ENCODE measurements around the gene DMAC2L.

Gene DMAC2L

DNA sequence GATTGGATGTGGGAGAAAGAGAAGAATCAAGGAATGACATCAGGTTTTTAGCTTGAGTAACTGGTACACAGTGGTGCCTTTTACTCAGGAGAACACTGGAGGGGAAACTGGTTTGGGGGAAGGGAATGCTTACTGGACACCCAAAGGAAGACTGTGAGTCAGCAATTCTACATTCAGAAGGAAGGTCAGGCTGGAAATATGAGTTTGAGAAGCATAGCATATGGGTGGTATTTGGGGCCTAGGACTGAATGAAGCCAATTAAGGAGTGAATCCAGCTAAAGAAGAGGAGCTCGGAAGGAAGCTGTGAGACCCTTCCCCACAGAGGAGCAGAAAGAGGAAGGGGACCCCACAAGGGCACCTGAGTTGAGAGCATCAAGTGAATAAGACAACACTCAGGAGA, 35.4 kb downstream of the DMAC2L start:
- no peaks in the 10 kb centered on the region for H3K79me1 ChIP-seq (ENCODE audit: low read depth, low read length)

DNA sequence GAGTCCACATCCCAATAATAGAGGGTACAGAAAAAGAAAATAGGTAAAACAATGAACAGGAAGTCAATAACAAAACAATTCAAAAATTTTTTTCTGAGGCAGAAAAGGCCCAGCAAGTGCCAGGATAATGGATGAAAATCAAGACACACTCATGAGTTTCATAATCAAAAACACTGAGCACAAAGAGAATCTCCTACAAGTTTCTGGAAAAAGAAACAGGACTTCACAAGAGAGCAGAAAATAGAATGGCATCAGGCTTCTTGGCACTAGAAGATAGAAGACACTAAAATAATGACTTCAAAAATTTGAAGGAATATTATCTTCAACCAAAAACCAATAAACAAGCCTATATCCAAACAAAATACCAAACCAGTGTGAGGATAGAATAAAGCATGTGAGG, 36.8 kb downstream of the DMAC2L start:
- DNase-seq (ENCODE audit: low spot score), result no peak

More for the DNA sequence above, 35.4 kb downstream of the DMAC2L start:
- no peaks in the 10 kb centered on the region for H3K36me3 ChIP-seq (replicated peaks in 1 of 2; ENCODE audit: control insufficient read depth in 2 of 2, insufficient read depth in 2 of 2, low read length in 2 of 2)
- H3K9ac ChIP-seq (ENCODE audit: low read depth, low read length, poor library complexity), result no peak overlapping the region
- no CpG with 5 or more reads among the region's 1 CpG for WGBS, 2 donors (ENCODE audit: extremely low coverage in 2 of 2, insufficient read length in 2 of 2, insufficient replicate concordance in 1 of 2)
- peaks cover 0 to 7% of the 10 kb centered on the region in 2 donors for H3K9me3 ChIP-seq (replicated peaks in 1 of 2; ENCODE audit: control insufficient read depth in 2 of 2, insufficient read depth in 1 of 2, low read depth in 1 of 2, low read length in 2 of 2)
- no peak overlapping the region for H3K4me3 ChIP-seq (ENCODE audit: low read length in 2 of 2)
- no peak for DNase-seq (ENCODE audit: low spot score)
- H3K23ac ChIP-seq (ENCODE audit: low read depth, low read length, poor library complexity), result no peak overlapping the region
- H4K91ac ChIP-seq (ENCODE audit: low read depth, low read length, poor library complexity), result no peak overlapping the region
- no peak overlapping the region for H2AK5ac ChIP-seq (ENCODE audit: low read depth, low read length)
- H2BK5ac ChIP-seq (ENCODE audit: low read length), result no peak overlapping the region
- no peak overlapping the region for H2AFZ ChIP-seq (ENCODE audit: low read length)
- H3K4me2 ChIP-seq (ENCODE audit: insufficient read depth, low read length, poor library complexity, severe bottlenecking), result no peak overlapping the region
- H3K27ac ChIP-seq (replicated peaks; ENCODE audit: low read length), result no peak overlapping the region
- H2BK12ac ChIP-seq (ENCODE audit: low read length), result no peak overlapping the region
- H3K14ac ChIP-seq (ENCODE audit: low read length), result no peak overlapping the region
- H3K4me1 ChIP-seq (ENCODE audit: control insufficient read depth in 2 of 2, insufficient read depth in 1 of 2, low read depth in 1 of 2, low read length in 2 of 2), result peaks cover 1 to 10% of the 10 kb centered on the region in 2 donors
- H3K27me3 ChIP-seq (ENCODE audit: control insufficient read depth in 3 of 3, insufficient read depth in 3 of 3, low read depth in 1 of 3, low read length in 3 of 3), result no peaks in the 10 kb centered on the region
- no peak overlapping the region for H3K4ac ChIP-seq (ENCODE audit: low read length)
- no peak overlapping the region for H2BK120ac ChIP-seq (ENCODE audit: low read depth, low read length)
- no peak overlapping the region for H3K18ac ChIP-seq (ENCODE audit: low read length)
- no peak overlapping the region for H2BK15ac ChIP-seq (ENCODE audit: low read length)
- H4K8ac ChIP-seq (ENCODE audit: low read depth, low read length), result no peak overlapping the region

DNA sequence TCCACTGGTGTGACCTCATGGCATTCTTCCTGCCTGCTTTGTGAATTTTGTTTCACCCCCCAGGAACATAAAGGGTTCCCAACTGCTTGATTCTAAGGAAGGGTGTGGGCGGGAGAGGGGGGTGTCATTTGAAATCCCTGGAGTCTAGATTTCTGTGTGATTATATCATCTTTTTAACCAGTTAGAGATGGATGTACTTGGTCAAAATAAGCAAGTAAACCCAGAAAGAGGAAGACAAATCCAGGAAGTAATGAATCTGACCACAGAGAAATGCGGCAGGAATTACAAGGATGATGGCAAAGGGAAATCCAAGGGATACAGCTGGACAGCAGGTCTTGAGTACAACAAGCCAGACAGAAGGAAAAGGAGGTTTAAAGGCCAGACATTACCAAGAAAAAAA, 38.9 kb downstream of the DMAC2L start:
- Histone ChIP-seq H3K9ac (ENCODE audit: low read depth, low read length, poor library complexity) (no peak overlapping the region), H2AFZ (ENCODE audit: low read length) (no peak overlapping the region), H3K18ac (ENCODE audit: low read length) (no peak overlapping the region), H2BK5ac (ENCODE audit: low read length) (no peak overlapping the region), H3K4me2 (ENCODE audit: insufficient read depth, low read length, poor library complexity, severe bottlenecking) (no peak overlapping the region), H4K8ac (ENCODE audit: low read depth, low read length) (no peak overlapping the region), H3K27me3 (ENCODE audit: control insufficient read depth in 3 of 3, insufficient read depth in 3 of 3, low read depth in 1 of 3, low read length in 3 of 3) (no peaks in the 10 kb centered on the region), H3K27ac (replicated peaks; ENCODE audit: low read length) (no peak overlapping the region), H3K9me3 (replicated peaks in 1 of 2; ENCODE audit: control insufficient read depth in 2 of 2, insufficient read depth in 1 of 2, low read depth in 1 of 2, low read length in 2 of 2) (peaks cover 0 to 7% of the 10 kb centered on the region in 2 donors), H4K91ac (ENCODE audit: low read depth, low read length, poor library complexity) (no peak overlapping the region), H3K36me3 (replicated peaks in 1 of 2; ENCODE audit: control insufficient read depth in 2 of 2, insufficient read depth in 2 of 2, low read length in 2 of 2) (no peaks in the 10 kb centered on the region), H3K23ac (ENCODE audit: low read depth, low read length, poor library complexity) (no peak overlapping the region), H2BK15ac (ENCODE audit: low read length) (no peak overlapping the region), H3K79me1 (ENCODE audit: low read depth, low read length) (no peaks in the 10 kb centered on the region), H3K4ac (ENCODE audit: low read length) (no peak overlapping the region), H3K4me3 (ENCODE audit: low read length in 2 of 2) (no peak overlapping the region), H2BK120ac (ENCODE audit: low read depth, low read length) (no peak overlapping the region), H2AK5ac (ENCODE audit: low read depth, low read length) (no peak overlapping the region), H3K4me1 (ENCODE audit: control insufficient read depth in 2 of 2, insufficient read depth in 1 of 2, low read depth in 1 of 2, low read length in 2 of 2) (peaks cover 0 to 4% of the 10 kb centered on the region in 2 donors), H2BK12ac (ENCODE audit: low read length) (no peak overlapping the region), H3K14ac (ENCODE audit: low read length) (no peak overlapping the region)
- WGBS, 2 donors (ENCODE audit: extremely low coverage in 2 of 2, insufficient read length in 2 of 2, insufficient replicate concordance in 1 of 2), result no CpG with 5 or more reads among the region's 2 CpGs
- no peak for DNase-seq (ENCODE audit: low spot score)

More for the DNA sequence above, 36.8 kb downstream of the DMAC2L start:
- Histone ChIP-seq H3K27me3 (ENCODE audit: control insufficient read depth in 3 of 3, insufficient read depth in 3 of 3, low read depth in 1 of 3, low read length in 3 of 3) (no peaks in the 10 kb centered on the region), H3K9ac (ENCODE audit: low read depth, low read length, poor library complexity) (no peak overlapping the region), H3K36me3 (replicated peaks in 1 of 2; ENCODE audit: control insufficient read depth in 2 of 2, insufficient read depth in 2 of 2, low read length in 2 of 2) (no peaks in the 10 kb centered on the region), H2AFZ (ENCODE audit: low read length) (no peak overlapping the region), H3K9me3 (replicated peaks in 1 of 2; ENCODE audit: control insufficient read depth in 2 of 2, insufficient read depth in 1 of 2, low read depth in 1 of 2, low read length in 2 of 2) (peaks cover 0 to 7% of the 10 kb centered on the region in 2 donors), H3K4me2 (ENCODE audit: insufficient read depth, low read length, poor library complexity, severe bottlenecking) (no peak overlapping the region), H3K4ac (ENCODE audit: low read length) (no peak overlapping the region), H3K79me1 (ENCODE audit: low read depth, low read length) (no peaks in the 10 kb centered on the region), H4K91ac (ENCODE audit: low read depth, low read length, poor library complexity) (no peak overlapping the region), H2BK15ac (ENCODE audit: low read length) (no peak overlapping the region), H3K14ac (ENCODE audit: low read length) (no peak overlapping the region), H3K4me3 (ENCODE audit: low read length in 2 of 2) (no peak overlapping the region), H2BK120ac (ENCODE audit: low read depth, low read length) (no peak overlapping the region), H3K4me1 (ENCODE audit: control insufficient read depth in 2 of 2, insufficient read depth in 1 of 2, low read depth in 1 of 2, low read length in 2 of 2) (peaks cover 0 to 8% of the 10 kb centered on the region in 2 donors), H2BK12ac (ENCODE audit: low read length) (no peak overlapping the region), H3K23ac (ENCODE audit: low read depth, low read length, poor library complexity) (no peak overlapping the region), H4K8ac (ENCODE audit: low read depth, low read length) (no peak overlapping the region), H3K18ac (ENCODE audit: low read length) (no peak overlapping the region), H2BK5ac (ENCODE audit: low read length) (no peak overlapping the region), H2AK5ac (ENCODE audit: low read depth, low read length) (no peak overlapping the region), H3K27ac (replicated peaks; ENCODE audit: low read length) (no peak overlapping the region)

DNA sequence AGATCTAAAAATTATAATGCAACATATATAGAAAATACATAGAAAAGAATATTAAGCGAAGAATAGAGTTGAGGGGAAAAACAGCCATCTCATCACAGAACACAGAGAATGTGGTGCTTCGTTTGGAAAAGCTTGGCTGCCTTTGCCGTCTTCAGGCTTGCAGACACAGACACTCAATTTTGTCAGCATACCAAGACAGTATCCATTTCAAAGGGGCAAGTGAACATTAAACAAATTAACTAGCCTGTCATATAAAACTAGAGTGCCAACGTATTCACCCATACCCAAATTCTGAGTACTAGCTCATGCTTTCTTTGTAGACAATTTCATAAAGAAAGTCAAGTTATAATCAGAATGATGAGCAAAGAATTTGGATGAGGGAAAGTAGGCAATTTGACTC, 40.5 kb downstream of the DMAC2L start:
- H3K4me3 ChIP-seq (ENCODE audit: low read length in 2 of 2), result no peak overlapping the region
- peaks cover 0 to 7% of the 10 kb centered on the region in 2 donors for H3K9me3 ChIP-seq (replicated peaks in 1 of 2; ENCODE audit: control insufficient read depth in 2 of 2, insufficient read depth in 1 of 2, low read depth in 1 of 2, low read length in 2 of 2)
- H3K27me3 ChIP-seq (ENCODE audit: control insufficient read depth in 3 of 3, insufficient read depth in 3 of 3, low read depth in 1 of 3, low read length in 3 of 3), result no peaks in the 10 kb centered on the region
- no peaks in the 10 kb centered on the region for H3K79me1 ChIP-seq (ENCODE audit: low read depth, low read length)
- H3K14ac ChIP-seq (ENCODE audit: low read length), result no peak overlapping the region
- H4K91ac ChIP-seq (ENCODE audit: low read depth, low read length, poor library complexity), result no peak overlapping the region
- no peak overlapping the region for H3K18ac ChIP-seq (ENCODE audit: low read length)
- H2AFZ ChIP-seq (ENCODE audit: low read length), result no peak overlapping the region
- H4K8ac ChIP-seq (ENCODE audit: low read depth, low read length), result no peak overlapping the region
- no peak overlapping the region for H2BK5ac ChIP-seq (ENCODE audit: low read length)
- H2BK12ac ChIP-seq (ENCODE audit: low read length), result no peak overlapping the region
- no peak overlapping the region for H3K27ac ChIP-seq (replicated peaks; ENCODE audit: low read length)
- no peaks in the 10 kb centered on the region for H3K36me3 ChIP-seq (replicated peaks in 1 of 2; ENCODE audit: control insufficient read depth in 2 of 2, insufficient read depth in 2 of 2, low read length in 2 of 2)
- H3K4me2 ChIP-seq (ENCODE audit: insufficient read depth, low read length, poor library complexity, severe bottlenecking), result no peak overlapping the region
- H3K9ac ChIP-seq (ENCODE audit: low read depth, low read length, poor library complexity), result no peak overlapping the region
- H3K4me1 ChIP-seq (ENCODE audit: control insufficient read depth in 2 of 2, insufficient read depth in 1 of 2, low read depth in 1 of 2, low read length in 2 of 2), result no peaks in the 10 kb centered on the region
- H2BK15ac ChIP-seq (ENCODE audit: low read length), result no peak overlapping the region
- no peak for DNase-seq (ENCODE audit: low spot score)
- no peak overlapping the region for H2AK5ac ChIP-seq (ENCODE audit: low read depth, low read length)
- no peak overlapping the region for H2BK120ac ChIP-seq (ENCODE audit: low read depth, low read length)
- H3K23ac ChIP-seq (ENCODE audit: low read depth, low read length, poor library complexity), result no peak overlapping the region
- no CpG with 5 or more reads among the region's 4 CpGs for WGBS, 2 donors (ENCODE audit: extremely low coverage in 2 of 2, insufficient read length in 2 of 2, insufficient replicate concordance in 1 of 2)
- H3K4ac ChIP-seq (ENCODE audit: low read length), result no peak overlapping the region
